VCaP (cell line): ENCODE measurements around the gene TSHZ2.

Experiments used
- H3K27ac ChIP-seq: fragments of 450-650 bp; 2 replicates; pipeline ENCODE4 v1.5.1; 2017
- TF ChIP-seq, protein P1 (sequence below): fragments of 450-650 bp; conservative IDR thresholded peaks from 2 replicates; pipeline ENCODE4 v1.5.1; 2017; ENCODE audit warnings: mild to moderate bottlenecking, moderate library complexity

TSHZ2 gene

DNA sequence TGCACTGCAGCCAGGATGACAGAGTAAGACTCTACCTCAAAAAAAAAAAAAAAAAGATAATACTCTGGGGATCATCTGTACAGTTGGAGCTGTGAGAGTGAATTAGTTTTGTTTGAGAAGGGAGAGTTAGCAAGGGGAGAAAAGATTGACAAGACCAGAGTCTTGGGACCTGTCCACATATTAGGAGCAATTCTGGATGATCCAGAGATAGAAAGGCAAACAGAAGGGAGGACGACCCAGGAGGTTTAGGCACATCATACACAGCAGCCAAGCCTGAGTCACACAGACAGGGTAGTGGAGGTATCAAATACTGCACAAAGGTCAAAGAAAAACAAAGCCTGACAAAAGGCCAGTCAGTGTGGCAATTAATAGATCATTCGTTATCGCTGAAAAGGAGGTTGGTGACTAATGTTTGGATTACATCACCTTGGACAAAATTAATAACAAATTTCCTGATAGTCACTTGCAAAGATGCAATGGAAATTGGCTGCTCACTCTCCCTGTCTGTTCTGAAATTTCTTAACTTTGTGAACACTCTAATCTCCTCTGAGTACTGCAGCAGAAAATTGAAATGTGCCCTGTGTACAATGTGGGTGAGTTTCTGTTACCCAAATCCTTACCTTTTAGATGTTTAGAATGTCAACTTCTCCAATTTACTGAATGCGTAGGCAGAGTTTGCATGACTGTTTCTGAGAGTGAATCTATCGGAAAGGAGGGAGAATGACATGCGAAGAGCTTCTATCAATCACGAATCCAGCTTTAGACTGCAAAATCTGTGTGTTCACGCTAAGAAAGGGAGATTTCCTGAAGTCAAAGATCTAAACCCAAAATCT lies 105.4 kb downstream of the TSHZ2 start:
- TF ChIP-seq, protein P1, sequence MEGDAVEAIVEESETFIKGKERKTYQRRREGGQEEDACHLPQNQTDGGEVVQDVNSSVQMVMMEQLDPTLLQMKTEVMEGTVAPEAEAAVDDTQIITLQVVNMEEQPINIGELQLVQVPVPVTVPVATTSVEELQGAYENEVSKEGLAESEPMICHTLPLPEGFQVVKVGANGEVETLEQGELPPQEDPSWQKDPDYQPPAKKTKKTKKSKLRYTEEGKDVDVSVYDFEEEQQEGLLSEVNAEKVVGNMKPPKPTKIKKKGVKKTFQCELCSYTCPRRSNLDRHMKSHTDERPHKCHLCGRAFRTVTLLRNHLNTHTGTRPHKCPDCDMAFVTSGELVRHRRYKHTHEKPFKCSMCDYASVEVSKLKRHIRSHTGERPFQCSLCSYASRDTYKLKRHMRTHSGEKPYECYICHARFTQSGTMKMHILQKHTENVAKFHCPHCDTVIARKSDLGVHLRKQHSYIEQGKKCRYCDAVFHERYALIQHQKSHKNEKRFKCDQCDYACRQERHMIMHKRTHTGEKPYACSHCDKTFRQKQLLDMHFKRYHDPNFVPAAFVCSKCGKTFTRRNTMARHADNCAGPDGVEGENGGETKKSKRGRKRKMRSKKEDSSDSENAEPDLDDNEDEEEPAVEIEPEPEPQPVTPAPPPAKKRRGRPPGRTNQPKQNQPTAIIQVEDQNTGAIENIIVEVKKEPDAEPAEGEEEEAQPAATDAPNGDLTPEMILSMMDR: no peak
- H3K27ac ChIP-seq: no peak overlapping the region

DNA sequence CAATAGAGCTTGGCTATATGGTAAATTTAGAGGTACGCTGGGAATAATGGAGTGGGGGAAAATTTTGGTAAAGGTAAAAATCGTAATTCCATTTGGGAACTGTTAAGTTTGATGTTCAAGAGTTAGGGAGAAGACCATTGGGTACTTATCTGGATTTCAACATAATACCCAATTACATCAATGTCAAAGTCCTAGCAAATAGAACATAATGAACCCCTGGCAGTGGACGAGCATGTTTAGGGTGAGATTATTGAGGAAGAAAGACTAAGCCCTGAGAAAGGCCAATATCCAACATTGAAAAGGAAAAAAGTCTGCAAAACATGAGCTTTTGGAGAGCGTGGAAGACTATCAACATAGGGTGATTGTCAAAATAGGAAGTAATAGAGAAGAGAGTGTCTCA lies 106.6 kb downstream of the TSHZ2 start:
- H3K27ac ChIP-seq: no peak overlapping the region
- TF ChIP-seq, protein P1: no peak

DNA sequence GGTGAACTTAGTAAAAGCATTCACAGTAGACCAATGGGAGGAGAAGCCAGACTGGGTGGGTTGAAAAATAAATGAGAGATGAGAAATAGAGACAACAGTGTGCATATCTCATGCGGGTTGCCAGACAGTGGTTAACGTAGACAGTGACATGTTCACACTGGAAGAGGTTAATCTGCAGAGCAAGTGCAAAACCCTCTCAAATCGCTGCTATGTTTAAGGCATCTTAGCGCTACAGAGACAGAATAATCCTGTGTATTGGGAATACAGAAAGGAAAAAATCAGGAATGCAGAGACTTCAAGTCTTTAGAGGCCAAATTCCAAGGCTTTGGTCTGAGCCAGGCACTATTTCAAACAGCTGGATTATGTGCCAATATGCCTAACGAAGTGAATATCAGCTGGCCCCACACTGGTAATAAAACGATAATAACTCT lies 107.1 kb downstream of the TSHZ2 start:
- H3K27ac ChIP-seq: no peak overlapping the region
- TF ChIP-seq, protein P1: no peak

DNA sequence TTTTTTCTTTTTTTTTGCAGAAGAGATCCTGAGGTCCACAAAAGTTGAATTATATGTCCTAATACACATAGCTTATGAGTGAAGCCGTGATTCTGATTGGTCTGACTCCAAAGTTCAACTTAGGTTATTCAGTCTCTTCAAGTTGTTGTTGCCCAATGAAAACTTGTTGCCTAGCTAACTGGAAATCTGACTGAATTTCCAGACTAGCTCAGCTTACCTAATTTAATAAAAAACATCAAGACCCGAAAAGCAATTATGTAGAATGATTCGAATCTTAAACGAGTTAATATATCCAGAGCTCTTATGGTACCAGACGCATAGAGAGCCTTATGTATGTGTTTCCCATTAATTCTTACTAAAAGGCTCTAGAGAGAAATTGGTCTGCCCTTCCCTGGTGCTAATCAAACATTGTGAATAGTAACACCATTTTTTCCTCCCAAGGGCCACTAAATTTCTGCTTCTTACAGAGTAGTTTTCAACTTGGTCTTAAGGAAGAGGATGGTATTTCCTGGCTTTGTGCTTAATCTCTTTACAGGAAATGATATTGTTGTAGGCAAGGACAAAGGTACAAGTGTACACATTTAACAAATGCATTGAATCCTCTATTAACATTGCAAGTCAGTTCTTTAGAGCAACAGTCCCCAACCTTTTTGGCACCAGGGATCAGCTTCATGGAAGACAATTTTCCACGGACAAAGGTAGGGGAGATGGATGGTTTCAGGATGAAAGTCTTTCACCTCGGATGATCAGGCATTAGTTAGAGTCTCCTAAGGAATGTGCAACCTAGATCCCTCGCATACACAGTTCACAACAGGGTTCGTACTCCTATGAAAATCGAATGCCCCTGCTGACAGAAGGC lies 107.9 kb downstream of the TSHZ2 start:
- TF ChIP-seq, protein P1: no peak
- no peak overlapping the region for H3K27ac ChIP-seq

DNA sequence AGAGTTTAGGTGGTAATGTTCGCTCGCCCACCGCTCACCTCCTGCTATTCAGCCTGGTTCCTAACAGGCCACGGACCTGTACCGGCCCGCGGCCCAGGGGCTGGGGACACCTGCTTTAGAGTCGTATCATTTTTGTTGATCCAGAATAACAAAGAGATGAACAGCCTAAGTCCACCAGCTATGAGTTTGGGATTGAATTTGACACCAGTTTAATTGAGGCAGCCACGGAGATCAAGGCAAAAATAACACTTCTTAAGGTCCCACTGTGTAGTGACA lies 108.5 kb downstream of the TSHZ2 start:
- H3K27ac ChIP-seq: no peak overlapping the region
- TF ChIP-seq, protein P1: no peak

DNA sequence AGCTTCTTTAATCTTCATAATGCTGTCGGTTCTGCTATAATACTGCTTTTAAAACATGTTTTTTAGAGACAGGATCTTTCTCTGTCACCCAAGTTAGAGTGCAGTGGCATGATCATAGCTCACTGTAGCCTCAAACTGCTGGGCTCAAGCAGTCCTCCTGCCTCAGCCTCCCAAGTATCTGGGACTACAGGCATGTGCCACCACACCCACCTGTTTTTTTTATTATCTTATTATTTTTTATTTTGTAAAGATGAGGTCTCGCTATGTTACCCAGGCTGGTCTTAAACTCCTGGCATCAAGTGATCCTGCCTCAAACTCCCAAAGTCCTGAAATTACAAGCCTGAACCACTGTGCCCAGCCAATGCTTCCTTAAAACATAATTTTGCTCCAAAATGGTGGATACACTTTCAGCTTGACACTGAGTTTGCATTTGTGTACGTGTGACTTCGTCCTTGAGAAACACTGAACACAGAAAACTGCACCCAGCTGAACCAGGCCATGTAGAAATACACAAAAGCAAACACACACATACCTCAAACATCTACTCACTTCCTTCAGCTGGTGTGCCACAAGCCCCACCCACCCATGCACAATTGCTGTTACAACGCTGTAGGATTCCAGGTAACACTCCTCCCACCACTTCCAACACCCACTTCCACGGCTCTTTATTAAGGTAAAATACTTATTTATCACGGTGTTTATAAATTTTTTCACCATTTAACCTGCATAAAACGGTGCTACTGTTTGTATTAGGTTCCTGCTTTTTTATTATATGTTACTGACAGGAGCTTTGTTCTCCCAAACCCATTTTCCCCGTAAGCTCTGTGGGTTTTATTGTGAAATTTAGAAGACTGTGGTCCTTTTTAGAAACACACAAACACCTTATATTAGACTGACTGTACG lies 109.1 kb downstream of the TSHZ2 start:
- TF ChIP-seq, protein P1: no peak
- H3K27ac ChIP-seq: no peak overlapping the region
